ENCODE results near the gene SUSD2.
"Not testable (repeated sequence)": the region's sequence is repeated elsewhere in the genome, so short reads cannot be mapped to it uniquely, and the experiment has no call there.

Gene SUSD2

GRCh38 chr22:24181088-24181995 lies at the start of gene SUSD2:
SUSD2 (plus strand) TSS chr22:24181487; CDS start chr22:24181520, 33 bp downstream.
- Mint-ChIP-seq H3K27me3 (no peaks in the 10 kb centered on the region), H3K4me1 (no peaks in the 10 kb centered on the region), H3K9me3 (no peaks in the 10 kb centered on the region), H3K27ac (no peak within 1 kb of the TSS), H3K36me3 (peaks cover 3% of the 10 kb centered on the region), H3K4me3 (no peak within 1 kb of the TSS)
- DNase-seq: no peak
- CTCF ChIA-PET: no interaction called here

GRCh38 chr22:24133187-24133965 lies 47.9 kb upstream of the SUSD2 start:
- H3K4me3 Mint-ChIP-seq: no peak overlapping the region
- peak; percentile 63 for DNase-seq
- H3K27me3 Mint-ChIP-seq: no peaks in the 10 kb centered on the region
- CTCF ChIA-PET: interaction anchor here (0.7 to 4.1 kb wide), 9 partner anchors 8 to 114 kb away, joined by 3 to 24 read pairs (median 4); no protein-coding TSS in a partner anchor
- H3K9me3 Mint-ChIP-seq: no peaks in the 10 kb centered on the region
- peaks cover 13% of the 10 kb centered on the region for H3K4me1 Mint-ChIP-seq
- peaks cover 45% of the 10 kb centered on the region for H3K36me3 Mint-ChIP-seq
- peak overlapping the region; percentile 80 for H3K27ac Mint-ChIP-seq

- Mint-ChIP-seq H3K4me1 (peaks cover 13% of the 10 kb centered on the region), H3K4me3 (no peak overlapping the region), H3K27ac (peak overlapping the region; percentile 42), H3K36me3 (peaks cover 43% of the 10 kb centered on the region), H3K27me3 (no peaks in the 10 kb centered on the region), H3K9me3 (no peaks in the 10 kb centered on the region)
- CTCF ChIA-PET: interaction anchor here (1.0 to 1.8 kb wide), 2 partner anchors 21 to 24 kb away, joined by 3 to 8 read pairs; no protein-coding TSS in a partner anchor
- peak; percentile 71 for DNase-seq
Measured at GRCh38 chr22:24134090-24134846, 47.0 kb upstream of the SUSD2 start.

- H3K9me3 Mint-ChIP-seq, CTCF ChIA-PET, H3K27me3 Mint-ChIP-seq, H3K27ac Mint-ChIP-seq, DNase-seq, H3K4me3 Mint-ChIP-seq: not testable (repeated sequence)
- H3K36me3 Mint-ChIP-seq: peaks cover 49% of the 10 kb centered on the region
- H3K4me1 Mint-ChIP-seq: peaks cover 33% of the 10 kb centered on the region
Measured at GRCh38 chr22:24136533-24136932, 44.8 kb upstream of the SUSD2 start.

- CTCF ChIA-PET: no interaction called here
- no peak overlapping the region for H3K27ac Mint-ChIP-seq
- H3K36me3 Mint-ChIP-seq: peaks cover 56% of the 10 kb centered on the region
- H3K27me3 Mint-ChIP-seq: no peaks in the 10 kb centered on the region
- peaks cover 44% of the 10 kb centered on the region for H3K4me1 Mint-ChIP-seq
- DNase-seq: no peak
- no peak overlapping the region for H3K4me3 Mint-ChIP-seq
- no peaks in the 10 kb centered on the region for H3K9me3 Mint-ChIP-seq
Measured at GRCh38 chr22:24137595-24137994, 43.7 kb upstream of the SUSD2 start.

- no peak overlapping the region for H3K4me3 Mint-ChIP-seq
- no peaks in the 10 kb centered on the region for H3K9me3 Mint-ChIP-seq
- H3K27ac Mint-ChIP-seq: no peak overlapping the region
- peaks cover 44% of the 10 kb centered on the region for H3K4me1 Mint-ChIP-seq
- H3K36me3 Mint-ChIP-seq: peaks cover 54% of the 10 kb centered on the region
- no peaks in the 10 kb centered on the region for H3K27me3 Mint-ChIP-seq
- CTCF ChIA-PET: interaction anchor here (1.2 to 2.7 kb wide), 2 partner anchors 18 to 36 kb away, joined by 3 to 9 read pairs; no protein-coding TSS in a partner anchor
- DNase-seq: no peak
Measured at GRCh38 chr22:24138649-24139420, 42.5 kb upstream of the SUSD2 start.

- Mint-ChIP-seq H3K36me3 (peaks cover 50% of the 10 kb centered on the region), H3K4me3 (no peak overlapping the region), H3K4me1 (peaks cover 53% of the 10 kb centered on the region), H3K9me3 (no peaks in the 10 kb centered on the region), H3K27ac (no peak overlapping the region), H3K27me3 (no peaks in the 10 kb centered on the region)
- CTCF ChIA-PET: interaction anchor here (0.7 to 2.7 kb wide), 4 partner anchors 14 to 49 kb away, joined by 3 to 11 read pairs (median 6); no protein-coding TSS in a partner anchor
- DNase-seq: no peak
Measured at GRCh38 chr22:24140357-24140756, 40.9 kb upstream of the SUSD2 start.

- H3K9me3 Mint-ChIP-seq: no peaks in the 10 kb centered on the region
- peak; percentile 52 for DNase-seq
- peak overlapping the region; percentile 86 for H3K27ac Mint-ChIP-seq
- H3K36me3 Mint-ChIP-seq: peaks cover 42% of the 10 kb centered on the region
- no peaks in the 10 kb centered on the region for H3K27me3 Mint-ChIP-seq
- CTCF ChIA-PET: interaction anchor here (0.8 to 2.7 kb wide), 3 partner anchors 9 to 16 kb away, joined by 3 to 11 read pairs (median 9); no protein-coding TSS in a partner anchor
- H3K4me1 Mint-ChIP-seq: peaks cover 65% of the 10 kb centered on the region
- H3K4me3 Mint-ChIP-seq: no peak overlapping the region
Measured at GRCh38 chr22:24141586-24141985, 39.7 kb upstream of the SUSD2 start.

- Mint-ChIP-seq H3K4me1 (peaks cover 70% of the 10 kb centered on the region), H3K27me3 (no peaks in the 10 kb centered on the region), H3K9me3 (no peaks in the 10 kb centered on the region), H3K27ac (peak overlapping the region; percentile 86), H3K36me3 (peaks cover 36% of the 10 kb centered on the region), H3K4me3 (no peak overlapping the region)
- DNase-seq: no peak
- CTCF ChIA-PET: no interaction called here
Measured at GRCh38 chr22:24142241-24142640, 39.0 kb upstream of the SUSD2 start.

- H3K36me3 Mint-ChIP-seq: peaks cover 35% of the 10 kb centered on the region
- DNase-seq: no peak
- no peaks in the 10 kb centered on the region for H3K27me3 Mint-ChIP-seq
- CTCF ChIA-PET: no interaction called here
- H3K4me3 Mint-ChIP-seq: no peak overlapping the region
- no peak overlapping the region for H3K27ac Mint-ChIP-seq
- peaks cover 76% of the 10 kb centered on the region for H3K4me1 Mint-ChIP-seq
- H3K9me3 Mint-ChIP-seq: no peaks in the 10 kb centered on the region
Measured at GRCh38 chr22:24142831-24143230, 38.5 kb upstream of the SUSD2 start.

- CTCF ChIA-PET: interaction anchor here (1.6 kb wide), 1 partner anchor 10 kb away, joined by 5 read pairs; no protein-coding TSS in a partner anchor
- Mint-ChIP-seq H3K36me3 (peaks cover 35% of the 10 kb centered on the region), H3K4me3 (no peak overlapping the region), H3K4me1 (peaks cover 84% of the 10 kb centered on the region), H3K27me3 (no peaks in the 10 kb centered on the region), H3K9me3 (no peaks in the 10 kb centered on the region), H3K27ac (peak overlapping the region; percentile 58)
- no peak for DNase-seq
Measured at GRCh38 chr22:24144056-24144777, 37.1 kb upstream of the SUSD2 start.

GRCh38 chr22:24144778-24145085 lies 36.6 kb upstream of the SUSD2 start:
- Mint-ChIP-seq H3K27me3 (no peaks in the 10 kb centered on the region), H3K36me3 (peaks cover 36% of the 10 kb centered on the region), H3K9me3 (no peaks in the 10 kb centered on the region), H3K4me1 (peaks cover 82% of the 10 kb centered on the region), H3K27ac (peak overlapping the region; percentile 43), H3K4me3 (no peak overlapping the region)
- no peak for DNase-seq
- CTCF ChIA-PET: interaction anchor here (1.6 kb wide), 1 partner anchor 10 kb away, joined by 5 read pairs; no protein-coding TSS in a partner anchor

Data from activated naive CD4-positive, alpha-beta T cell treated with anti-CD3 and anti-CD28 coated beads, Interleukin-2, amount 10 ng/mL, durations not matched to agents 7 days and 5 days (primary cell).